Measurements from ENCODE around the gene HERC2. TPM values are rescaled to one million over a fixed set of nuclear protein-coding genes. Genes with fewer than 3 reads are reported as not detected.

Gene HERC2
- total RNA-seq, 1 experiment from 2014 or later: 19.7 TPM

DNA sequence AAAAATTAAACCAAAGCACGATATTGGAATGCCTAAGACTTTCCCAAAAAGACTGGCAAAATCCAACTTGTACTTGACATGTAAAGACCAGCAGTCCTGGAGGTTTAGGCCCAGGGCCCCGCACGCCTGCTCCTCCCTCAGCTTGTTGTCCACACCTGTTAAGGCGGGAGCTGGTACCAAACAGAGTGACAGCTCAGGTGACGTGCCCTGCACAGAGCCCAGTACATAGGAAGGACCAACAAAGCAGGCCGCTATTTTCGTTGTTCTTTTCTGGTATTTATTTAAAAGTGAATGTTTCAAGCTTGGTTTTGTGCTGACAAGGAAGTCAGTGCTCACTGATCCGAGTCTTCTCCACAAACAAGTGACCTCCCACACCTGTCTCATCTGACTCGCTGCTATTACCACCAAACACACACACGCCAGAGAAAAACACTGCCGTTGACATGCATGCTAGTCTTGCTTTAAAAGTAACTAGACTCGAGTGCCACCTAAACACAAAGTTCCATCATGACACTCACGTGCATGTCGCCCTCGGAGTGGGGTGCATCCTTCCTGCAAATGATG is 50.2 kb downstream of the HERC2 start:
- BruUV-seq (replicated peaks): no TSS peak
- no peak overlapping the region for H3K4me3 Mint-ChIP-seq (ENCODE audit: low read depth, unreplicated experiment)
- no peak for DNase-seq
- TF ChIP-seq, protein P1, sequence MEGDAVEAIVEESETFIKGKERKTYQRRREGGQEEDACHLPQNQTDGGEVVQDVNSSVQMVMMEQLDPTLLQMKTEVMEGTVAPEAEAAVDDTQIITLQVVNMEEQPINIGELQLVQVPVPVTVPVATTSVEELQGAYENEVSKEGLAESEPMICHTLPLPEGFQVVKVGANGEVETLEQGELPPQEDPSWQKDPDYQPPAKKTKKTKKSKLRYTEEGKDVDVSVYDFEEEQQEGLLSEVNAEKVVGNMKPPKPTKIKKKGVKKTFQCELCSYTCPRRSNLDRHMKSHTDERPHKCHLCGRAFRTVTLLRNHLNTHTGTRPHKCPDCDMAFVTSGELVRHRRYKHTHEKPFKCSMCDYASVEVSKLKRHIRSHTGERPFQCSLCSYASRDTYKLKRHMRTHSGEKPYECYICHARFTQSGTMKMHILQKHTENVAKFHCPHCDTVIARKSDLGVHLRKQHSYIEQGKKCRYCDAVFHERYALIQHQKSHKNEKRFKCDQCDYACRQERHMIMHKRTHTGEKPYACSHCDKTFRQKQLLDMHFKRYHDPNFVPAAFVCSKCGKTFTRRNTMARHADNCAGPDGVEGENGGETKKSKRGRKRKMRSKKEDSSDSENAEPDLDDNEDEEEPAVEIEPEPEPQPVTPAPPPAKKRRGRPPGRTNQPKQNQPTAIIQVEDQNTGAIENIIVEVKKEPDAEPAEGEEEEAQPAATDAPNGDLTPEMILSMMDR (IDR thresholded peaks at IDR 0.05; ENCODE audit: unreplicated experiment): no peak
- intact Hi-C loops (cut with micrococcal nuclease; ENCODE audit: unreplicated experiment): no loop called here
- H3K27me3 Mint-ChIP-seq (ENCODE audit: unreplicated experiment): no peaks in the 10 kb centered on the region
- H3K36me3 Mint-ChIP-seq (ENCODE audit: insufficient read depth, unreplicated experiment): no peaks in the 10 kb centered on the region
- H3K9me3 Mint-ChIP-seq (ENCODE audit: low read depth, unreplicated experiment): no peaks in the 10 kb centered on the region
- CTCF ChIA-PET: no interaction called here
- no peaks in the 10 kb centered on the region for H3K4me1 Mint-ChIP-seq (ENCODE audit: low read depth, unreplicated experiment)
- no peak overlapping the region for H3K27ac Mint-ChIP-seq (ENCODE audit: unreplicated experiment)

DNA sequence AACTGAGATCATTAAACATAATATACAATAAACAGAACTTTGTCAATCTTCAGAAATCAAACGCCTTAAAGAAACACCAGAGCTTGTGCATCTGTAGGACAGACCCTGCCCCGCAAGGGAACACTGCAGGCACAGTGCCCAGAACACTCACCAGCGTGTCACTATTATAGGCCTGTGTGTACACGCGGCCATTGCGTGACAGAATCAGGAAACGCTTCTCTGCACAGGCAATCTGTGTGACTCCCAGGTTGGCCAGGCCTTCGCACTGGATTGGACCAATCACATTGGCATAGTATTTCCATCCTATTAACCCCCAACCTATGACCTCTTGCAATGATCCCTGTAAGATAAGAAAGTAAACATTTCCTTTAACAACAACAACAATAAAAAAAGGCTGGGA is 52.9 kb downstream of the HERC2 start:
- TF ChIP-seq, protein P1 (IDR thresholded peaks at IDR 0.05; ENCODE audit: unreplicated experiment): no peak
- H3K9me3 Mint-ChIP-seq (ENCODE audit: low read depth, unreplicated experiment): no peaks in the 10 kb centered on the region
- no peak overlapping the region for H3K4me3 Mint-ChIP-seq (ENCODE audit: low read depth, unreplicated experiment)
- CTCF ChIA-PET: no interaction called here
- H3K27ac Mint-ChIP-seq (ENCODE audit: unreplicated experiment): no peak overlapping the region
- no peak for DNase-seq
- H3K36me3 Mint-ChIP-seq (ENCODE audit: insufficient read depth, unreplicated experiment): no peaks in the 10 kb centered on the region
- H3K4me1 Mint-ChIP-seq (ENCODE audit: low read depth, unreplicated experiment): no peaks in the 10 kb centered on the region
- H3K27me3 Mint-ChIP-seq (ENCODE audit: unreplicated experiment): no peaks in the 10 kb centered on the region
- no TSS peak for BruUV-seq (replicated peaks)
- intact Hi-C loops (cut with micrococcal nuclease; ENCODE audit: unreplicated experiment): no loop called here

DNA sequence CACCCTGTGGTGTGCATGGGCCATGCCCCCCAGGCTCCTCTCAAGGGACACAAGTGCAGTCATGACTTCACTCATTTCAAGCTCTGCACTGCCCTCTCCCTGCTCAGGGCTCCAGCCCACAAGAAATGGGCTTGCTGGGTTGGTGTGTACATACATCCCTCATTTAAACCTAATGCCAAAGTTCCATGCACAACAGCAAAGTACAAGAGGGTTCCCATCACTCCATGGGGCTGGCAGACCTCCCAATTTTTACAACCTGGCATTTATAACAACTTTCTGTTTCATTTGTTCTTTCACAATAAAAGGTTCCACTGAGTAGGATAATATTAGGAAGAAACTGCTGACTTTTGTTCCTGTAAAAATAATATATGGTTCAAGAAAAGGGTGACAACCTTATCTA is 54.3 kb downstream of the HERC2 start:
- H3K9me3 Mint-ChIP-seq (ENCODE audit: low read depth, unreplicated experiment): no peaks in the 10 kb centered on the region
- CTCF ChIA-PET: no interaction called here
- intact Hi-C loops (cut with micrococcal nuclease; ENCODE audit: unreplicated experiment): no loop called here
- H3K36me3 Mint-ChIP-seq (ENCODE audit: insufficient read depth, unreplicated experiment): no peaks in the 10 kb centered on the region
- TF ChIP-seq, protein P1 (IDR thresholded peaks at IDR 0.05; ENCODE audit: unreplicated experiment): no peak
- no peaks in the 10 kb centered on the region for H3K4me1 Mint-ChIP-seq (ENCODE audit: low read depth, unreplicated experiment)
- no peak for DNase-seq
- no peak overlapping the region for H3K27ac Mint-ChIP-seq (ENCODE audit: unreplicated experiment)
- H3K27me3 Mint-ChIP-seq (ENCODE audit: unreplicated experiment): no peaks in the 10 kb centered on the region
- no TSS peak for BruUV-seq (replicated peaks)
- no peak overlapping the region for H3K4me3 Mint-ChIP-seq (ENCODE audit: low read depth, unreplicated experiment)

DNA sequence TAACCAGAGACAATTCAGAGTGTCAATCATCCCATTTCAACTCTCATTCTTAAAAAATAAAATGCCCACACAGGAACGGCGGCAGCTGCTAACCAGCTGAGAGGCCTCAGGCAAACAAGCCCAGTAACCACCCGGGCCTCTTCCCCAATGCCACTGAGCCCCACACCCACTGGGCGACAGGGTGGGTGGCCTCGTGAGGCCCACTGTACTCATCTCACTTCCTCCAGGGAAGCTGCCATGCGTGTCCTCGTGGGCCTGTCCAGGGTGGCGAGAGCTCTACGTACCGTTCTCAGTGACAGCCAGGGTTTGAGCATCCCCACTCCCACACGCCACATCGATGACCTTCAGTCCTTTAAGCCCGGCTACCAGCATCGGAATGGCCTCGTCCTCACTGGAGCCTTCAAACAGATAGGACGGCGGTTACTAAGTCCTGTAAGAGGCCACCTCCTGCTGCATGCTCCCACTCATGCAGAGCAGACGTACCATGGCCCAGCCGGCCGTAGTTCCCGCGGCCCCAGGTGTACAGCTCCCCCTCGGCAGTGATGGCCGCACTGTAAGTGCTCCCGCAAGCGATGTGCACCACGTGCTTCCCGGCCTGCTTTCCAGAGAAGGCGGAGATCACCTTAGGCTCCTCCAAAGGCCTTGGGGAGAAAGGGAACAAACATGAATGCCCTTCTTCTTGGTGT is 56.5 kb downstream of the HERC2 start:
- H3K27me3 Mint-ChIP-seq (ENCODE audit: unreplicated experiment): no peaks in the 10 kb centered on the region
- intact Hi-C loops (cut with micrococcal nuclease; ENCODE audit: unreplicated experiment): no loop called here
- TF ChIP-seq, protein P1 (IDR thresholded peaks at IDR 0.05; ENCODE audit: unreplicated experiment): no peak
- DNase-seq: no peak
- H3K9me3 Mint-ChIP-seq (ENCODE audit: low read depth, unreplicated experiment): no peaks in the 10 kb centered on the region
- CTCF ChIA-PET: no interaction called here
- no peak overlapping the region for H3K4me3 Mint-ChIP-seq (ENCODE audit: low read depth, unreplicated experiment)
- no peaks in the 10 kb centered on the region for H3K4me1 Mint-ChIP-seq (ENCODE audit: low read depth, unreplicated experiment)
- H3K36me3 Mint-ChIP-seq (ENCODE audit: insufficient read depth, unreplicated experiment): no peaks in the 10 kb centered on the region
- BruUV-seq (replicated peaks): no TSS peak
- no peak overlapping the region for H3K27ac Mint-ChIP-seq (ENCODE audit: unreplicated experiment)

Data from Calu3 (cell line).